H1 (cell line): Measurements from ENCODE around the gene MEI1.
"Not testable (repeated sequence)": the region's sequence is repeated elsewhere in the genome, so short reads cannot be mapped to it uniquely, and the experiment has no call there.

Experiments
- ASH2L ChIP-seq: fragments of 200-600, 300-600 bp; sonication (generic); IDR thresholded peaks from one replicate; pipeline ENCODE4 v1.7.1; 2017; ENCODE audit warnings: low read length
- BACH1 ChIP-seq: IDR thresholded peaks from 2 replicates; pipeline ENCODE4 v1.6.1; 2012; ENCODE audit warnings: low read length, improper control_type of control experiment
- CEBPB ChIP-seq: IDR thresholded peaks from 2 replicates; pipeline ENCODE4 v1.6.1; 2012; ENCODE audit warnings: low read depth, low read length
- CREB1 ChIP-seq: IDR thresholded peaks from 2 replicates; pipeline ENCODE4 v1.6.1; 2012; ENCODE audit warnings: inconsistent platforms
- CTCF ChIP-seq, 3 experiments: IDR thresholded peaks; 1 replicate in 2 of 3; 2 replicates in 1 of 3; pipeline versions ENCODE4 v1.5.1 to v1.6.1; 2011; ENCODE audit warnings: low read length in 3 of 3, mild to moderate bottlenecking in 3 of 3, inconsistent platforms in 2 of 3, low read depth in 1 of 3, moderate library complexity in 1 of 3; ENCODE audit not compliant: insufficient read depth in 1 of 3; ENCODE audit errors: control extremely low read depth in 1 of 3
- EGR1 ChIP-seq: IDR thresholded peaks from 2 replicates; pipeline ENCODE4 v1.6.1; 2011; ENCODE audit warnings: low read depth, low read length, borderline replicate concordance
- EZH2 ChIP-seq: fragments of 200-600 bp; sonication (generic); IDR thresholded peaks from 2 replicates; pipeline ENCODE4 v1.7.1; 2012; ENCODE audit warnings: low read depth, mild to moderate bottlenecking, moderate library complexity, low read length, inconsistent platforms; ENCODE audit not compliant: severe bottlenecking
- JUND ChIP-seq: IDR thresholded peaks from 2 replicates; pipeline ENCODE4 v1.6.1; 2011; ENCODE audit warnings: mild to moderate bottlenecking, improper control_type of control experiment, low read length
- KDM5A ChIP-seq: fragments of 200-600 bp; IDR thresholded peaks from 2 replicates; pipeline ENCODE4 v1.7.1; 2012; ENCODE audit warnings: mild to moderate bottlenecking, low read length, inconsistent platforms, mixed read lengths
- POLR2A ChIP-seq, 2 experiments: IDR thresholded peaks; 1 replicate in 1 of 2; 2 replicates in 1 of 2; pipeline ENCODE4 v1.6.1; 2011; ENCODE audit warnings: low read depth in 2 of 2, low read length in 2 of 2, mild to moderate bottlenecking in 2 of 2; ENCODE audit errors: control extremely low read depth in 1 of 2
- TAF7 ChIP-seq: optimal IDR thresholded peaks from 2 replicates; pipeline ENCODE3; 2011; ENCODE audit warnings: low read depth, mild to moderate bottlenecking, inconsistent platforms, low read length, moderate library complexity, borderline replicate concordance

DNA sequence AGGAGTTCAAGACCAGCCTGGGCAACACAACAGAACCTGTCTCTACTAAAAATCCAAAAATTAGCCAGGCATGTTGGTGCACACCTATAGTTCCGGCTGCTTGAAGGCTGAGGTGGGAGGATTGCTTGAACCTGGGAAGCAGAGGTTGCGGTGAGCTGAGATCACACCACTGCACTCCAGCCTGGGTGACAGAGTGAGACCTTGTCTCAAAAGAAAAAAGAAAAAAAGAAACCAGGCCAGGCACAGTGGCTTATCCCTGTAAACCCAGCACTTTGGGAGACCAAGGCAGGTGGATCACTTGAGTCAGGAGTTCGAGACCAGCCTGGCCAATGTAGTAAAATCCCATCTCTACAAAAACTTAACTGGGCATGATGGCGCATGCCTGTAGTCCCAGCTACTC is 33.9 kb downstream of the MEI1 start:
- TF ChIP-seq EZH2; BACH1; EGR1; TAF7; CTCF (IDR thresholded peaks at IDR 0.05; ENCODE audit: control extremely low read depth in 1 of 3, insufficient read depth in 1 of 3, low read depth in 1 of 3, low read length in 3 of 3); KDM5A; ASH2L; POLR2A (IDR thresholded peaks at IDR 0.05; ENCODE audit: control extremely low read depth in 1 of 2, low read depth in 2 of 2, low read length in 2 of 2); CREB1; CEBPB; JUND: not testable (repeated sequence)
